Measurements from ENCODE around the gene GLMN. TPM values are rescaled to one million over a fixed set of nuclear protein-coding genes. Genes with fewer than 3 reads are reported as not detected.

The GLMN gene
- total and polyA plus RNA-seq, 10 donors, result 7.8 to 22.6 (median 11.3) TPM

DNA sequence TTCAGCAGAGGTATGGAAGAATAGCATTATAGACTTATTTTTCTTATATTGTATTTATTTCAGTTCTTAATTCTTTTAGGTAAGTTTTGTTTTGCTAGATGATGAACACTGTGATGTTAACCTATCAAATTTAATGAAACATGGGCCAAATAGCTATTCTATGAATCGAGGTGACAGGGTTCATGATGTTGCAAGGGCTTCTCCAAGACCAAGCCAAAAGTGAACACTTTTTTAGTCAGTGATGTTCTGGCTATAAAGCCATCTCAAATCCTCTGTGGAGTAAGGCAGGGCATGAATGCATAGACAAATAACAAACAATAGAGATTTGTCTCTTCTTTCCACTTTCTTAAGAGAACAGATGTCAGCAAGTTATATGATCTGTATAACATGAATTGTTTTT lies 54.4 kb downstream of the GLMN start:
- Histone ChIP-seq H3K4me3 (no peak overlapping the region), H3K27ac (no peak overlapping the region), H3K9me3 (no peaks in the 10 kb centered on the region), H3K36me3 (peaks cover 0 to 32% (median 11%) of the 10 kb centered on the region in 6 donors), H3K27me3 (replicated peaks in 1 of 7) (peaks cover 0 to 3% (median 0%) of the 10 kb centered on the region in 7 donors), H3K4me1 (no peaks in the 10 kb centered on the region)
- intact Hi-C loops (cut with DNase I; ENCODE audit: low total_unique reads), result no loop called here
- DNase-seq, result no peak
- 89 to 100% (median 95%) methylated on average over 1 of the region's 1 CpG for WGBS, 5 donors
- TF ChIP-seq POLR2AphosphoS5 (IDR thresholded peaks at IDR 0.05) (no peak), POLR2A (IDR thresholded peaks at IDR 0.05) (no peak)
- TF ChIP-seq, protein P1, sequence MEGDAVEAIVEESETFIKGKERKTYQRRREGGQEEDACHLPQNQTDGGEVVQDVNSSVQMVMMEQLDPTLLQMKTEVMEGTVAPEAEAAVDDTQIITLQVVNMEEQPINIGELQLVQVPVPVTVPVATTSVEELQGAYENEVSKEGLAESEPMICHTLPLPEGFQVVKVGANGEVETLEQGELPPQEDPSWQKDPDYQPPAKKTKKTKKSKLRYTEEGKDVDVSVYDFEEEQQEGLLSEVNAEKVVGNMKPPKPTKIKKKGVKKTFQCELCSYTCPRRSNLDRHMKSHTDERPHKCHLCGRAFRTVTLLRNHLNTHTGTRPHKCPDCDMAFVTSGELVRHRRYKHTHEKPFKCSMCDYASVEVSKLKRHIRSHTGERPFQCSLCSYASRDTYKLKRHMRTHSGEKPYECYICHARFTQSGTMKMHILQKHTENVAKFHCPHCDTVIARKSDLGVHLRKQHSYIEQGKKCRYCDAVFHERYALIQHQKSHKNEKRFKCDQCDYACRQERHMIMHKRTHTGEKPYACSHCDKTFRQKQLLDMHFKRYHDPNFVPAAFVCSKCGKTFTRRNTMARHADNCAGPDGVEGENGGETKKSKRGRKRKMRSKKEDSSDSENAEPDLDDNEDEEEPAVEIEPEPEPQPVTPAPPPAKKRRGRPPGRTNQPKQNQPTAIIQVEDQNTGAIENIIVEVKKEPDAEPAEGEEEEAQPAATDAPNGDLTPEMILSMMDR (IDR thresholded peaks at IDR 0.05 in 8 of 11, conservative IDR thresholded peaks at IDR 0.05 in 3 of 11), result no peak

DNA sequence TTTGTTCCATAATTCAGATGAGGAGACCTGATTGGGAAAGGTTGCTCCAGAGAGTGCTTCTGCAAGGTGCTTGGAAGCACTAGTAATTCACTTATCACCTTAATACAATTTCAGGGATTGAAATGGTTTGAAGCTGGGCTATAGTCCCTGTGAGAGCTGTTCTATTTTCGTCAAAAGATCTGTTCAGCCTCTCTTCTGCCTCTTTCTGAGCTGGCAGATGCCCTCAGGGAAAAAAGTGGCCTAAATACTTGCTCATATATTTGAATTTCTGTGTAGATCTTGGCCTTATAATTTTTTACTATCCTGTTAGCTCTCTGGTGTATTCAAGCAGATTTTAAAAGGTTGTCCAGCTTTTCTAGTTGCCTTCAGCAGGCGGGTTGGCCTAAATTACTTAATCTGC lies 58.8 kb downstream of the GLMN start:
- intact Hi-C loops (cut with DNase I; ENCODE audit: low total_unique reads), result no loop called here
- Histone ChIP-seq H3K27me3 (replicated peaks in 1 of 7) (peaks cover 0 to 20% (median 0%) of the 10 kb centered on the region in 7 donors), H3K27ac (no peak overlapping the region), H3K4me1 (no peaks in the 10 kb centered on the region), H3K4me3 (no peak overlapping the region), H3K9me3 (no peaks in the 10 kb centered on the region), H3K36me3 (no peaks in the 10 kb centered on the region)
- TF ChIP-seq, protein P1 (IDR thresholded peaks at IDR 0.05 in 8 of 11, conservative IDR thresholded peaks at IDR 0.05 in 3 of 11), result no peak
- no peak for TF ChIP-seq POLR2AphosphoS5 (IDR thresholded peaks at IDR 0.05)
- no peak for TF ChIP-seq POLR2A (IDR thresholded peaks at IDR 0.05)
- no peak for DNase-seq
- 84 to 92% (median 91%) methylated on average over 2 of the region's 2 CpGs for WGBS, 5 donors

DNA sequence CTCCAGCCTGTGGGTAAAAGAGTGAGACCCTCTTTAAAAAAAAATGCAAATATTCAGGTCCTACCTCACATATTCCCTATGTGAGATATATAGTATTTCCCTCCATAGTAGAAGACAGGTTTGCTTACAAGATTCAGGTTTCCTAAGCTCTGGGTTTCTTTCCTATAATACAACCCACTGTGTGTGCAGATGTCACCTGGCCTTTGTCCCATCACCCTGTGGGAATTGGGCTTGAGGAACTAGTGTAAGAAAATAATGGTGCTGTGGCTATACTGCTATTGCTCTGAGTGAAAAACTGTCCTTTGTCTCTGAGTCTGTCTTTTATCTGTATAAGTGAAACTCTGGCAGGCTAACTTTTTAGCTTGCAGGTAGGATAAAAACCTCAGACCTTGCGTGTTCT lies 68.1 kb downstream of the GLMN start:
- H3K4me1 ChIP-seq, result no peaks in the 10 kb centered on the region
- H3K36me3 ChIP-seq, result no peaks in the 10 kb centered on the region
- no peaks in the 10 kb centered on the region for H3K27me3 ChIP-seq (replicated peaks in 1 of 7)
- no peak overlapping the region for H3K27ac ChIP-seq
- intact Hi-C loops (cut with DNase I; ENCODE audit: low total_unique reads), result no loop called here
- no peak for DNase-seq
- no peak for TF ChIP-seq POLR2A (IDR thresholded peaks at IDR 0.05)
- H3K9me3 ChIP-seq, result no peaks in the 10 kb centered on the region
- WGBS, 5 donors, result 83 to 94% (median 93%) methylated on average over 1 of the region's 1 CpG
- no peak overlapping the region for H3K4me3 ChIP-seq

DNA sequence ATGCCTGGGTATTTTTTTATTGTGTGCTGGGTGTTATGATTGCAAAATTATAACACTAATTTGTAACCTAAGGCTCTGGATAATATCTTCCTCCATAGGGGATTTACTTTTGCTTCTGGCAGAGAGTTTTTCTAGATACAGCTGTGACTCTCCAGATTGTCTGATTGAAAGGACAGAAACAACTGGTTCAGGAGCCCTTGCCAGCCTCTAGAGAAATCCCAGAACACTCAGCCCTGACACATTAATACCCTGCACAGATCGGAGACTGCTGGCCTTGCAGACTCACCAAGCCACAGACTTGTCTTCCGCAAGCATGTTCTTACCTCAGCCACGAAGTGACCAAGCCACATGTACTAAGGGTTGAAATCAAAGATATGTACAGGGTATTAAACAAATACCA lies 70.4 kb downstream of the GLMN start:
- intact Hi-C loops (cut with DNase I; ENCODE audit: low total_unique reads), result no loop called here
- H3K4me3 ChIP-seq, result no peak overlapping the region
- no peaks in the 10 kb centered on the region for H3K27me3 ChIP-seq (replicated peaks in 1 of 7)
- no peaks in the 10 kb centered on the region for H3K4me1 ChIP-seq
- H3K9me3 ChIP-seq, result no peaks in the 10 kb centered on the region
- no peak for DNase-seq
- TF ChIP-seq, protein P1 (IDR thresholded peaks at IDR 0.05 in 8 of 11, conservative IDR thresholded peaks at IDR 0.05 in 3 of 11), result no peak
- no peak overlapping the region for H3K27ac ChIP-seq
- no peaks in the 10 kb centered on the region for H3K36me3 ChIP-seq
- WGBS, 5 donors, result 83 to 91% (median 89%) methylated on average over 3 of the region's 3 CpGs

DNA sequence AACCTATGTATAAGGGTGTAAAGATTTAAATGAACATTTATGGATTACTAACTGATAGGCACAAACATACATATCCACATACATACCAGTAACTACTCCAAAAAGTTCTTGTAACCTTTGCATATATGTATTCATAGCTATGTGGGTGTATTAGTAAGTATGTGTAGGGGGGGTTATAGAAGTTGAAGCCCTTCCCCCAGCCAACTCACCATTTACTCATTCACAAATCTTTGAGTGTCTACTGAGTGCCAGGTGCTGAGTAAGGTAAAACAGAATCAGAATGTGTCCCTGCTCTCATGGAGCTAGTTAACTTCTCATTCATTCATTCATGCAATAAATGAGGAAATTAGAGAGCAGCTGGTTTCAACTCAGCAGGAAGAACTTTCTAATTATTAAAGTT lies 79.8 kb downstream of the GLMN start:
- no peaks in the 10 kb centered on the region for H3K9me3 ChIP-seq
- H3K4me1 ChIP-seq, result no peaks in the 10 kb centered on the region
- H3K36me3 ChIP-seq, result no peaks in the 10 kb centered on the region
- no peak for TF ChIP-seq POLR2A (IDR thresholded peaks at IDR 0.05)
- TF ChIP-seq, protein P1 (IDR thresholded peaks at IDR 0.05 in 8 of 11, conservative IDR thresholded peaks at IDR 0.05 in 3 of 11), result no peak
- no peak for TF ChIP-seq POLR2AphosphoS5 (IDR thresholded peaks at IDR 0.05)
- no peak overlapping the region for H3K27ac ChIP-seq
- DNase-seq, result no peak
- H3K4me3 ChIP-seq, result no peak overlapping the region
- intact Hi-C loops (cut with DNase I; ENCODE audit: low total_unique reads), result no loop called here
- H3K27me3 ChIP-seq (replicated peaks in 1 of 7), result no peaks in the 10 kb centered on the region
